Measurements from ENCODE around the gene MRGPRE. TPM values are rescaled to one million over a fixed set of nuclear protein-coding genes. Genes with fewer than 3 reads are reported as not detected.

Gene MRGPRE
- total RNA-seq, 1 experiment from 2014 or later, result not detected

GRCh38 chr11:3201677-3202181 lies 30.5 kb downstream of the MRGPRE start (continued):
- no peak for TF ChIP-seq ZNF281 (CRISPR knock-in tag; IDR thresholded peaks at IDR 0.05)
- no peak for TF ChIP-seq ZBTB21 (CRISPR knock-in tag; IDR thresholded peaks at IDR 0.05; ENCODE audit: borderline replicate concordance)
- no peak for TF ChIP-seq TEAD1 (CRISPR knock-in tag; IDR thresholded peaks at IDR 0.05)
- no peak for TF ChIP-seq ZNF512 (CRISPR knock-in tag; IDR thresholded peaks at IDR 0.05; ENCODE audit: borderline replicate concordance)
- TF ChIP-seq GABPB1 (CRISPR knock-in tag; IDR thresholded peaks at IDR 0.05), result no peak
- no peak for TF ChIP-seq ATF3 (CRISPR knock-in tag; conservative IDR thresholded peaks at IDR 0.05)
- TF ChIP-seq E2F1 (CRISPR knock-in tag; IDR thresholded peaks at IDR 0.05), result no peak
- TF ChIP-seq ELF4 (CRISPR knock-in tag; IDR thresholded peaks at IDR 0.05; ENCODE audit: low read depth), result no peak
- no peak for TF ChIP-seq ZNF425 (CRISPR knock-in tag; conservative IDR thresholded peaks at IDR 0.05)

GRCh38 chr11:3201112-3201581 lies 31.1 kb downstream of the MRGPRE start:
- Mint-ChIP-seq H3K36me3 (no peaks in the 10 kb centered on the region), H3K4me3 (no peak overlapping the region), H3K27me3 (ENCODE audit: low read depth) (peaks cover 42% of the 10 kb centered on the region), H3K27ac (no peak overlapping the region), H3K9me3 (no peaks in the 10 kb centered on the region), H3K4me1 (peaks cover 10% of the 10 kb centered on the region)
- POLR2A ChIA-PET, result no interaction called here
- TF ChIP-seq PREB (CRISPR knock-in tag; IDR thresholded peaks at IDR 0.05; ENCODE audit: borderline replicate concordance) (no peak), ZNF671 (CRISPR knock-in tag; IDR thresholded peaks at IDR 0.05) (no peak), SP1 (CRISPR knock-in tag; conservative IDR thresholded peaks at IDR 0.05) (no peak), GABPB1 (CRISPR knock-in tag; IDR thresholded peaks at IDR 0.05) (no peak), ELF4 (CRISPR knock-in tag; IDR thresholded peaks at IDR 0.05; ENCODE audit: low read depth) (no peak), RELA (CRISPR knock-in tag; IDR thresholded peaks at IDR 0.05; ENCODE audit: borderline replicate concordance) (no peak), JAZF1 (CRISPR knock-in tag; IDR thresholded peaks at IDR 0.05) (no peak)
- ATAC-seq, result no peak
- no peak for DNase-seq (ENCODE audit: low spot score)
- CTCF ChIA-PET, result interaction anchor here (1.9 to 3.2 kb wide), 2 partner anchors 32 to 63 kb away, joined by 5 to 10 read pairs; no protein-coding TSS in a partner anchor

Measured in WTC11 (cell line).